Measurements from ENCODE around the gene SMC1B.

- TF ChIP-seq CTCF (IDR thresholded peaks at IDR 0.05; ENCODE audit: low read depth, low read length, missing input control) (no peak), REST (IDR thresholded peaks at IDR 0.05) (no peak), RXRA (IDR thresholded peaks at IDR 0.05) (no peak), MAX (IDR thresholded peaks at IDR 0.05) (no peak), HNF4A (conservative IDR thresholded peaks at IDR 0.05) (no peak), GABPA (IDR thresholded peaks at IDR 0.05 in 1 of 2, conservative IDR thresholded peaks at IDR 0.05 in 1 of 2) (no peak), YY1 (IDR thresholded peaks at IDR 0.05) (no peak)
These were observed 104.4 kb downstream of the SMC1B start for GRCh38 chr22:45308957-45309421.
